GM18870 (cell line): ENCODE results near the gene MSL3B.

ENCODE experiments used
- ATAC-seq: cut with Tn5 transposase; IDR thresholded peaks from one replicate; pipeline ENCODE4 v1.9.1; 2021; ENCODE audit warnings: moderate library complexity; ENCODE audit not compliant: unreplicated experiment

The MSL3B gene

DNA sequence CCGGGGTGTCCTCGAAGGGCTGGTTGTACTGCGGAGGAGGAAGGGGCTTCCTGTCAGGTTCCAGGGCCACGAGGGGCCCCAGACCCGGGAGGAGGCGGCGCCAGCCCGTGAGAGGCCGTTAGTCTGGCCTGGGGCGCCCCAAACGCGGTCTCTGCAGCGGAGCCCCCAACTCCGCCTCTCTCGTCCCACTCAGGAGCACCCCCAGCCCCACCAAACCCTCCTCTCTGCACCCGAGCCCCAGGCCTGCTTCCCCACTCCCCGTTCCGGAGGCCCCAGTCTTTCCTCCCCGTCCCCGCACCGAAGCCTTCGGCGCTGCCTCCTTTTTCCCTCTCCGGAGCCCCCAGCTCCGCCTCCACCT lies 14.3 kb downstream of the MSL3B start:
- ATAC-seq, result no peak

DNA sequence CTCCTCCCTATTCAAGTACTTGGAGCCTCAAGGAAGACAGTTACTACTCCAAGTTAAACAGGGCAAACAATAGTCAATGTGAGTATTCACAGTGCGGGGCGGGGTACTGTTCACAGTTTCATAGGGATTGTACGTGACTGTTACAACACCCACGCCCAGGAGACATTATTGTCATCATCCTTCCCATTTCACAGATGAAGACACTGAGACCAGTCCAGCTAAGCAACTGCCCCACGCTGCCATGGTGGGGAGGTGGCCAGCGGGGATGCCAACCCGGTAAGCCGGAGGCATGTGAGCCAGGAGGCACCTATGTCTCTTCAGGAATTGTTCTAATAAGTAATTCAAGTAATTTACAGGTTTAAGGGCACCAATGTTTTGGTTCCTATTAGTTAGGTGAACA lies 14.8 kb downstream of the MSL3B start:
- no peak for ATAC-seq

DNA sequence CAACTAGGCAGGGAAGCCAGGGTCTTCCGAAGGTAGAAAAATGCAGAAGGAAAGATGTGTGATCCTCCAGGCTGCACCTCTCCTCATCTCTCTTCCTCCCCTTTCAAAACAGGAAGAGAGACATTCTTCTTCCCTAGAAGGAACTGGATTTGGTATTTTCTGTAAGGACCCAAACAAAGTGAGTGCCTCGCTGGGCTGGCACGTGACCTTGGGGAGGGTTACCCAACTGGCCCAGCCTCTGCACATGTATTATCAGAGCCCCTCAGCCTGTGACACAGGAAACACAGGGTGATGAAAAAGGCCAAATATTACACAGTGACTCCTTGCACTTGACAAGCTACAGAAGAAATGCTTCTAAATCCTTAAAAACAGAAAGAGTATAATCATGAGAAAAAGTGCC lies 16.1 kb downstream of the MSL3B start:
- ATAC-seq, result no peak

DNA sequence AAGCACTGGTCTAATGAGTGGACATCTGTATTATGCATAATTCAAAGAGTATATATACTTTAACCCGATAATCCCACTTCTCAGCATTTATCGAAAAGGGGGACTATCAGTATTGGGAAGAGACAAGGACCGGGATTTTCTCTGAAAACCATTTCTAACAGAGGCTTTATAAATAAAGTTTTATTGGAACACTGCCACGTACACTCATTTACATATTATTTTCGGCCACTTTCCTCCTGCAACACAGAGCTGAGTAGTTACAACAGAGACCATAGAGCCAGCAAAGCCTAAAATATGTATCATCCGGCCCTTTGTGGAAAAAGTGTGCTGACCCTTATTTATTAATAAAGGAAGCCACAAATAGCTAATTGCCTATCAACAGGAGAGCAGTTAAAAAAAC lies 17.0 kb downstream of the MSL3B start:
- no peak for ATAC-seq

DNA sequence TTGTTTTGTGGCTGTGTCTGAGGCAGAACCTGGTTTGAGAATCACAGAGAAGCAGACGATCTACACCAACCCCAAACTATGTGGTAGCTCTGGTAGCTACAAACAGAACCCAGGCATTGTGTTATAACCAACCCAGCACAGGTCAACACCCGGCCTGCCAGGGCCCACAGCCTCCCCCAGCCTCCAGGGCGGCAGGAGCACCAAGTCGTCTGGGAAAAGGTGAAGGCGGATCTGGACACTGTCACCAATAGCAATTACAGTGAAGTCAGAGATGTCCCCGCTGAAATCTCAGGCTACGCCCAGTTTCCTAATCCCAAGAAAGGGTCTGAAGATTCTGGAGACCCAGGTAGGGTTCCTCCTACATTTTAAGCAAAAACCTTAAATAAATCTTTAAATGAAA lies 17.4 kb downstream of the MSL3B start:
- ATAC-seq, result no peak

DNA sequence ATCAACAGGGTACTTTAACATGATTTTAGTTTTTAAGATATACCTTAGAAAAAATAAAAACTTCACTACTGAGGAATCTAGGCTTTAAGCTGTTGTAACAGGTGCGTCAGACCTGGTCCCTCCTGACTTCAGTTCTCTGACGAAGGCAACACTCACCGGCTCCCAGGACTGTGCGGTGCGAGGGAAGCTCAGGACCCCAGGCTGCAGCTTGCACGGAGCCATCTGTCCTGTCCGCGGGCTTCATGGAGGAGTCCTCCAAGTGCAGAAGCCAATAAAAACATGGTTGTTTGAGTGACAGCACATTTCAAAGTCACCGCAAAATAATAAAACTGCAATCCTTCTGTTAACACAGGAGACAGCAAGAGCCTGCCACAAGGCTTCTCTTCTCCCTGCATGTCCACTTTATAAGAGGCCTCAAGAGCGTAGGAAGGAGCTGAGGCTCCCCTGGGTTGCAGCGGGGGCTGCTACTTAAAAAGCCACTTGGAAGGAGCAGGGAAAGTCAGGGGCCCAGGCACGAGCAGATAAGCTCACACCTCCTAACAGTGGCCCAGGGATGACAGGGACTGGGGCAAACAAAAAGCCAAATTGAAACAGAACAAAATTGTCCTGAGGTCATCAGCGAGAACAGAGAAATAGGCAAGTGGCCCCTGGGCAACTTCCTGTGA lies 18.4 kb downstream of the MSL3B start:
- no peak for ATAC-seq

DNA sequence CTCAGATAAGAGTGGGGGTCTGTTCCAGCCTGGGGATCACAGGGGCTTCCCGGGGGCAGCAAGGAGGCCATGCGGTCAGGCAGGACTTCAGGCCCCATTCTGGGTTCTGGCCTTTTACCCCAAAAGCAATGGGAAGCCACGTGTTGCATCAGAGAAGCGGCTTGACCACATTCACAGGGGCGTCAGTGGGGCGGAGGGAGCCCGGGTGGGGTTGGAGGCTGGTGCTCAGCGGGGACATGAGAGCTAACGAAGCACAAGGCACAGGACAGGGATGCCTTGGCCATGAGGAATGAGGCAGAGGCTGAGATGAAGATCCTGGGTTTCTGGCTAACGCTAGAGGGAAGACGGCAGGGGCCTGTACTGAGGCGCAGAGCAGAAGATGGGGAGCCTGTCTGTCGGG lies 19.9 kb downstream of the MSL3B start:
- ATAC-seq, result no peak

DNA sequence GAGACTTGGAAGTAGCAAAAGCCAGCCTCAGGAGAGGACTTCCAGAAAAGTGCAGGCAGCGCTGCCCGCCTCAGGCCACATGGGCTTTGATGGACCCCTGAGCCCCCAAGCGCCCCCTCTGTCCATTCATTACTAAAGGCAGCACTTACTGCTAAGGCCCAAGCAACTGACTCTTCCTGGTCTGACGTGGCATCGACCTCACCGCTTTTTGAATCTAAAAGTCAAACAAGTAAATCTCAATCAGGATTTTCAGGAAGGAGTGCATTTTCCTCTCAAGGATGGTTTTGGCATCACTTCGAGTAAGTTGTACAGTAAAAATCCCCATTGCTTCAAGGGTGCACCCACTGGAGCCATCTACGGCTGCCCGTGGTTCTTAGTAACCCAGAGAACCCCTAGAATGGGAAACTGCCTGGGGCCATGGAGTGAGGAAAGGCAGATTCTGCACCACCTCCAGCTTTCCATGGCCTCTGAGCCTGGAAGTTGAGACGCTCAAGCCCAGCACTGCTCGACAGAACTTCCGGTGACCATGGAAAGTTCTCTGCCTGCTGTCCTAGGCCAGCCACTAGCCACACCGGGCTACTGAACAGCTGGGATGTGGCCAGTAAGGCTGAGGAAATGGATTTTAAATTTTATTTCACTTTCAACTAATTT lies 20.8 kb downstream of the MSL3B start:
- no peak for ATAC-seq

DNA sequence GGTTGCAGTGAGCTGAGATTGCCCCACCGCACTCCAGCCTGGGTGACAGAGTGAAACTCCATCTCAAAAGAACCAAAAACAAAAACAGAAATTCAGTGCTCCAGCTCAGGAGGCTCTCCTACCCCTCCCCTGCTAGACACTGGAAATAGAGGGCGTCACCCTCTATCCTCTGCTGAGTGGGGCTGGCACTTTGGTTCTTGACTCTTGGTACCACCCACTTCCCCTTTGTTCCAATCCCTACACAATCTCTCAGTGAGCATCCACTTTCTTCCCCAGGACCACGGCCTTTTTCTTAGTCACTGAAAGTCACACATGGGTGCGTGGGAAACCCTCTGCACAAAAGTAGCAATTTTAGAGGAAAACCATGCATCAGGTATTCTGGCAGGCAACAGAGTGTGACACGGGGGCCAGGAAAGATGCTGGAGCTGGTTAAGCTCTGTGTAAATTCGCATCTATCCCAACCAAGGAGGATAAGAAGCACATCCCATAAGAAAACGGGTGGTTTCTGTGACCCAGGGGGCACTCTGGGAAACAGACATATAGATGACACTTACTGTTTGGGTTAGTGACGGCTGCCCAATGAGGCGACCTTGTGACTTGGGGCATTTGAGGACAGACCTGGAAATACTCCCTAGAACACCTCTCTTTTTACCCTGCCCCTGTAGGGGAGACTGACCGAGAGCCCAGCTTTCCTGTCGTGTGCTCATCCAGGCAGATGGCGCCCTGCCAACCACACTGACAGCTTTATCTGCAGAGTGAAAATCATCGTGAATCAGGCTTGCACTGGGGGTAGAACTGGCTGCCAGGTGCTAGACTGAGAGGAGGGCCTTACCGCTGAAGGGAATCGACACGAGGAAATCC lies 21.6 kb downstream of the MSL3B start:
- no peak for ATAC-seq

DNA sequence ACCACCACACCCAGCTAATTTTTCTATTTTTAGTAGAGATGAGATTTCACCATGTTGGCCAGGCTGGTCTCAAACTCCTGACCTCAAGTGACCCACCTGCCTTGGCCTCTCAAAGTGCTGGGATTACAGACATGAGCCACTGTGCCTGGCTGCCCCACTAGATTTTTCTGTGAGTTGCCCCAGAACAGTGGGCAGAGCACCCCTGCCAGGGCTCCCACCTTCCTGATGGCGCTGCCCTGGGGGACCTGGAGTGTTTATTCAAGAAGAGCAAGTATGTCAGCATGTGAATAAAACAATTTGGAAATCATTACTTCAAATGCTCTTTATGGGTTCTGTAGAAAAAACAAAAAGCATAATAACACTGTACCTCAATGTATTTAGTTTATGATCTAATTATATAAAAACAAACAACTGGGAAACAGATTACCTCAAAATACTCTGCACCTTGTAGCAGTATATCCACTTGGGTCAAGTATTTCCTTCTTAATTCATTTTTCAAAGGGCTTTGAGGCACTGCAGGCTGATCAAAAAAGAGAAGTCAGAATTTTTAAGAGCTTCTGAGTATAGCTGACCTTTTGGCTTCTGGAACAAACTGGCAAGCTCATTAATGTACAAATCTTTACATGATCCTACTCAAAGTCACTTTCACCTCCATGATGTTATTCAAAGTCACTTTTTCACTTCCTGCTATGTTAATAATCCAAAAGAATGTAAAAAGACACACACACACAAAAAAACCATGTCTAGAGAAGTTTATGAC lies 22.7 kb downstream of the MSL3B start:
- no peak for ATAC-seq

DNA sequence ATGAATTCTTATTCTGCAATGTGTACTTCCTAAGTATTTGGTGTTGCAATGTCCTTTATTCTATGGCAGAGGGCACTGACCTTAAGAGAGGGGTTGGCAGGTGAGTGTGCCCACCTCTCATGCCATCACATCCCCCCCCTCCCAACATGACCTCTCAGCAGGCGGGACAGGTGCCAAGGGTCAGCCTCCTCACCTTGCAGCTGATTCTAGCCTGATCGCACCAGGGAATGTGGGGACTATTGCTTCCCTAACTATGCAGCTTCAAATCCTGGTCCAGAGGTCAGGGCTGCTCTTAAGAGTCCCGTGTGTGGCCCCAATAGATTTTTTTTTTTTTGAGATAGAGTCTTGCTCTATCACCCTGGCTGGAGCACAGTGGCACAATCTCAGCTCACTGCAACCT lies 23.4 kb downstream of the MSL3B start:
- no peak for ATAC-seq

DNA sequence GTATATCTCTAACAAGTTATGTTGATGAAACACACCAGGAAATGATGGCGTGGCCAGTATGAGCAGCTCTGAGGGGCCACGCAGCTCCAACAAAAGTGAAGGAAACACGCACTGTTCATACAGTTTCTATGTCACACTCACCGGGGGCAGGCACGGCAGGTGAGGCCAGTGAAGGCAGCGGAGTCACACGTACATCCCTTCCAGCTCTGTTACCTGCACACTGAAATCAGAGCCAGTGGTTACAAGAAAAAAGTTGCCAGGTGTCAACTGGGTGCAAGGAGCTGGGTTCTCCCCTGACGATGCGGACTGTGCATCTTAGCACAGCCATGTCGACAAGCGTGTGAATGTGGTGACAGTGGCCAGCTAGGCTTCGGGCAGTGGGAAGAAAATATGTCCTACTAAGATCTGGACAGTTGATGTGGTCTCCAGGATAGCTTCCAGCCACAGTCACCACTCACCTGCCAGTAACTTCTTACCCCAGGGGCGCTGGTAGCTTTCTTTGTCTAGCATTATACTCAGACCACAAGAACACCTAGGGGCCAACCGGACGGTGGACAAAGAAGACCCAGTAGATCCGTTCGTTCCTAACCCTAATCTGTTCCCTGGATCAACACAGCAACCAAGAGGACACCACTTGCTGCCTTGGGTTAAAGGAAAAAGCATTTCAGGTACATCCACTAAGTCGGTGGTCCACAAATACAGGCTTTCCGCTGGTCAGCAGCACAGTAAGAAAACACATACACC lies 23.9 kb downstream of the MSL3B start:
- no peak for ATAC-seq

DNA sequence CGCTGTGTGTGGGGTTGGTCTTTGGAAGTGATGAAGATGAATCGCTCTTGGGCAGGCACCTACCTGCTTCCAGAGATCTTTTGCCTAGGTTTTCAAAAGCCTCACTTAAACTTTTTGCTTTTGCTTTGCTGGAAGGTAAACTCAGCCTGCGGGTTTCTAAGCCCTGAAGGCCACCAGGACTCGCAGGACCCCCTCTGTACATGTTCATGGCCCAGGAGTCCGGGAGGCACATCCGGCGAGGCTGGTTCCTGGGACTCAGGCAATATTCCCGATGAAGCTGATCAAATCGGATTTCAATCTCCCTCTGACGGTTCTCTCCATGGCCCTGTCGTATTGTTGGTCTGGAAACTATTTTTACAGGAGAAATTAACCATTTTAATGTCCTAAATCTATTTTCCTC lies 27.0 kb downstream of the MSL3B start:
- ATAC-seq, result no peak

DNA sequence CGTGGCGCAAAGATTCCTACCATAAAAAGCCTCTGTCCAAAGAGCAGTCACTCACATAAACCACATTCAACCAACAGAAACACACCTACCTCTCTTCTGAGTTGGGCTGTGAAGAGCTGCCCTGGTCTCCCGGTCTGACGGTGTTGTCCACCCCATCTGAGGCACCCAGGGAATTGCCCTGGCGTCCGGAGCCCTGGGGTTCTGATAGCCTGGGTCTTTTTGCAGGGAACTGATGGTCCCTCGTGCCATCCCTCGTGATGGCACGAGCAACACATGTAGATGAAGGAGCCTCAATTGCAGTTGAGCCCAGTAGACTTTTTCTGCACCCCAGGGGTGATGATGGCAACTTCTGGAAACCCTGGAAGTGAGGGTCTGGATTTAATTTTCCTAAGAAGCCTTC lies 27.7 kb downstream of the MSL3B start:
- no peak for ATAC-seq

DNA sequence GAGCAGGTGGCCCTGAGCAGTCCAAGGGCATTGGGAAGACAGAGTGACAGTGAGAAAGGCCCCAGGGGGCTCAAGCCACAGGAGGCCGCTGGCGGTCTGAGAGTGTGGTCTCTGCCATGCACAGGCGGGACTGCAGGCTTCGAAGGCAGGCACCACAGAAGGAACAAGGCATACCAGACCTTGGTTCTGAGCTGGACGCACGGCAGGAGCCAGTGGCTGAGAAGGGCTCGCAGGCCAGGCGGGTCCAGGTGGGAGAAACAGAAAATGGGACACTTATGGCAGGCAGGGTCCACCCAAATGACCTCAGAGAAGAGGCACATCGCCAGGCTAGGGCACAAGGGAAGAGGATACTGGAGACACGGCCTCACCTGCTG lies 28.8 kb downstream of the MSL3B start:
- no peak for ATAC-seq

DNA sequence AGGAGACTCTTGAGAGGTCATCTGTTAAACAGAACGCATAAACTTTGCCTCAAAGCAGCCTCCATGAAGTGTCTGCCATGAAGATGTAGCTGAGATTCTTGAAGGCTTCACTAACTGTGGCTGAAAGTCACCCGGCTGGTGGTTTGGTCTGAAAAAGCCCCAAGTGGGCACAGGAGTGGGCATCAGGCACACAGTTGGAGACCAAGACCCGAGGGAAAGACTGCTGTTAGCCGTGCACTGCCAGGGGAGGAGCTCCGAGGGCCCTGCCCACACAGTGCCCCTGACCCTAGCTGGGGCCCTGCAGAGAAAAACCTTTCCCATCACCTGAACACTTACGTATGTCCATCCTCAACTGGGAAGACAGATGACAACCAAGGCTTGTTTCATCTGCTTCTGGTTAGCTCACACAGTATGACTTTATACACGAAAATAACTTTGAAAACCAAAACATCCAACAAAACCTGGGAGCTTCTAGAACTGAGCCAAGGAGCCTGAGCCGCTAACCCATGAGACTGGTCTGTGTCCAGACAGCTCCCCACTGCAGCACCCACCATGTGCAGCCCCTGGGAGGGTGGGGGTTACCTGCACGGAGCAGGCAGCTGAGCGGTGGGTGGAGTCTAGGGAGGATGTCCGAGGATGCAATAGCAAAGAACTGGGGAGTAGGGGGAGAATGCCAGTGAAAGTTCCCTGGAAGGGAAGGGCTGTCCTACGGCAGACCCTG lies 29.3 kb downstream of the MSL3B start:
- ATAC-seq, result no peak

DNA sequence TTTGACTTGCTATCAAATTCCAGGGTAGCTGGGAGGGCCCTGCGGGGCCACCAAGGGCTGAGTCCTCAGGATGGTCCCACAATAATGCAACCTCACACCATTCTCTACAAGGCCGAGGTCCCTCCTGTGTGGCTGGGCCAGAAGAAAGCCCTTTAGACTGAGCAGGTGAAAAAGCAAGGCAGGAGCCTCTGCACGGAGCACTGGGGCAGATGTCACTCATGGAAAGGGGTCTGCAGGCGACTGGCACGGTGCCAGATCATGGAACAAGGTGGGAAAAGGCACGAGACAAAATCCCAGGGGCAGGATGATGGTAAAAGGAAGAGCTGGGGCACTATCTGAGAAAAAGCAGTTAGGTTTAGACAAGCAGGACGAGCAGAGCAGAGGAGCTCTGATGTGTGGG lies 29.9 kb downstream of the MSL3B start:
- no peak for ATAC-seq

DNA sequence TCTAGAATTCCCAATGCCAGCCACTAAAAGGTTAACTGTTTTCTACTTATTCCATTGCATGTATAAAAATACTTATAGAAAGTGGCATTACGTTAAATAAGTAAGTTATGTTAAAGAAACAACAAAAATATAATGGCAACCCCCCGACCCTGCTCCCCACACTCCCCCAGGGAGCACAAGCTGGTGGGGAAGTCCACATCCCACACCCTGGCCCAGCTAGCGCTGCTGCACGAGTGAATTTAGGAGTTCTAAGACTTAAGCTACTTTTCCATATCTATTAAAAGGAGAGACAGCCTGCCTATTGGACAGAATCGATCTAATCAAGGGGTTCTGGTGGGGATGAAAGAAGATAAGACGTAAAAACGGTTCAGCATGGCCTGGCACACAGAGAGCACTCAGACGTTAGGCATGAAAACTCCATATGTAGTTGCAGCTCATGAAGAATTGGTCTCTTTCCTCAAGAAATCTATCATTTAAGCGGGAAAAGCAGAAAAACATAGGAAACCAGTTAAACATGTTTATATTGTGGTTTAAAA lies 30.4 kb downstream of the MSL3B start:
- no peak for ATAC-seq

DNA sequence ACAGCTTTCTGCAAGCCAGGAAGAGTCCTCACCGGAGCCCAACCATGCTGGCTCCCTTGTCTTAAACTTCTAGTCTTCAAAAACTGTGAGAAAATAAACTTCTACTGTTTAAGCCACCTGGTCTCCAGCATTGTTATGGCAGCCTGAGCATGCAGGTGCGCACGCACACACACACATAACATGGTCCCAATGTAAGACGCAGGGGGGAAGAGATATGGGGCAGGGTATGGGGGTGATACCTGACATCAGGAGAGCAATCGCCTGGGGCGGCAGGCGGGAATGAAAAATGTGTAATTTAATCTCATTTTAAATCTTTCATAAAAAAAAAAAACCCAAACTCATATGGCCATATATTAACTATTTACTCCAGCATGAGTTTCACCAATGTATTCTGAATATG lies 31.8 kb downstream of the MSL3B start:
- ATAC-seq, result no peak
